ENCODE data around the gene CHCHD3. TPM values are rescaled to one million over a fixed set of nuclear protein-coding genes. Genes with fewer than 3 reads are reported as not detected.

Gene CHCHD3
- total RNA-seq, 2 experiments from 2014 or later = 83.5 to 83.8 TPM

DNA sequence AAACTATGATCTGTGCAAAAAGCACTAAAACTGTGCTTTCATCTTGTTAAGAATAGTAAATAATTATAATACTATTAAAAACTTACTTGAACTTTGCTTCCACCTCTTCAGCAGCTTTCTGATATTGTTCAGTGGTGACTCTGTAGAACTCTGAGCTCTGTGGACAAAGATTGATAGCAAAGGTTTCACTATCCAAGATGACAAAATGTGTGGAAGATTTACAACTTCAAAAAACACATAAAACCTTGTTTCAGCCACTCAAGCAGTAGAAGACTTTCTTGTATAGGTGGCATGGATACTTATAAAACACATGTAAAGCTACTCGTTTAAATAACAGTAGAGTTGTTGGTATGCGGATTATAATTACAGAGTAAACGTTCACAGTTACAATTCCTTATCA, 243.6 kb downstream of the CHCHD3 start:
- intact Hi-C loops (cut with micrococcal nuclease; ENCODE audit: unreplicated experiment) = no loop called here
- Histone ChIP-seq H3K36me3 (ENCODE audit: insufficient read depth, low read length) (peaks cover 29% of the 10 kb centered on the region), H3K9me2 (ENCODE audit: insufficient read depth, low read length) (no peaks in the 10 kb centered on the region), H4K20me1 (ENCODE audit: insufficient read depth, low read length) (no peaks in the 10 kb centered on the region), H3K4me3 (ENCODE audit: low read depth, low read length, poor library complexity, severe bottlenecking) (no peak overlapping the region), H3K9me3 (ENCODE audit: low read length) (no peaks in the 10 kb centered on the region), H3K27ac (ENCODE audit: low read depth, low read length, poor library complexity, severe bottlenecking) (no peak overlapping the region), H3K79me2 (ENCODE audit: insufficient read depth, low read depth, low read length) (no peaks in the 10 kb centered on the region), H3K4me2 (ENCODE audit: low read length) (no peak overlapping the region), H3K4me1 (ENCODE audit: insufficient read depth, low read length, poor library complexity, severe bottlenecking) (no peaks in the 10 kb centered on the region), H2AFZ (ENCODE audit: low read length) (no peak overlapping the region)
- no peak for DNase-seq (ENCODE audit: low spot score)
- ChIA-PET CTCF (ENCODE audit: unreplicated experiment) (no interaction called here), POLR2A (interaction anchor here (0.6 to 0.7 kb wide), 2 partner anchors 8 to 489 kb away, joined by 3 to 4 read pairs; no protein-coding TSS in a partner anchor)
- TF ChIP-seq, protein P1, sequence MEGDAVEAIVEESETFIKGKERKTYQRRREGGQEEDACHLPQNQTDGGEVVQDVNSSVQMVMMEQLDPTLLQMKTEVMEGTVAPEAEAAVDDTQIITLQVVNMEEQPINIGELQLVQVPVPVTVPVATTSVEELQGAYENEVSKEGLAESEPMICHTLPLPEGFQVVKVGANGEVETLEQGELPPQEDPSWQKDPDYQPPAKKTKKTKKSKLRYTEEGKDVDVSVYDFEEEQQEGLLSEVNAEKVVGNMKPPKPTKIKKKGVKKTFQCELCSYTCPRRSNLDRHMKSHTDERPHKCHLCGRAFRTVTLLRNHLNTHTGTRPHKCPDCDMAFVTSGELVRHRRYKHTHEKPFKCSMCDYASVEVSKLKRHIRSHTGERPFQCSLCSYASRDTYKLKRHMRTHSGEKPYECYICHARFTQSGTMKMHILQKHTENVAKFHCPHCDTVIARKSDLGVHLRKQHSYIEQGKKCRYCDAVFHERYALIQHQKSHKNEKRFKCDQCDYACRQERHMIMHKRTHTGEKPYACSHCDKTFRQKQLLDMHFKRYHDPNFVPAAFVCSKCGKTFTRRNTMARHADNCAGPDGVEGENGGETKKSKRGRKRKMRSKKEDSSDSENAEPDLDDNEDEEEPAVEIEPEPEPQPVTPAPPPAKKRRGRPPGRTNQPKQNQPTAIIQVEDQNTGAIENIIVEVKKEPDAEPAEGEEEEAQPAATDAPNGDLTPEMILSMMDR (conservative IDR thresholded peaks at IDR 0.05; ENCODE audit: low read length) = no peak
- no peak for TF ChIP-seq EZH2phosphoT487 (IDR thresholded peaks at IDR 0.05; ENCODE audit: borderline replicate concordance, low read depth, low read length)
- BruUV-seq (replicated peaks) = no TSS peak

DNA sequence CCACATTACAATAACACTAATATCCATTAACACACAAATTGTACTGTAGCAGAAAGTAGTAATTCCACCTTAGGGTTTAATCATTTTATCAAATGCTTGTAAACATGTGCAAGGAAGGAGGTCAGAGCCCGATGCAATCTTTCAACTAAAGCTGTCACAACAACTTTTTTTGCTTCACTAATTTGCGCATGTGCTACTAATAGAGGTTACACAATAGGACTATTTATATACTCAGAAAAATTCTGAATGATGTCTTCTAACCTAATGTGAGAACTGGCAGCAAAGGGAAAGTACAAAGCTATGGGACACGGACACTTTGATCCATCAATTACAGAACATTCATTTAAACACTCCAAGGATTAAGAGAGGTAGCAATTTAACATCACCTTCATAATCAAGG, 244.4 kb downstream of the CHCHD3 start:
- no peak for DNase-seq (ENCODE audit: low spot score)
- BruUV-seq (replicated peaks) = no TSS peak
- Histone ChIP-seq H3K36me3 (ENCODE audit: insufficient read depth, low read length) (peaks cover 29% of the 10 kb centered on the region), H3K4me2 (ENCODE audit: low read length) (no peak overlapping the region), H3K9me2 (ENCODE audit: insufficient read depth, low read length) (no peaks in the 10 kb centered on the region), H3K79me2 (ENCODE audit: insufficient read depth, low read depth, low read length) (no peaks in the 10 kb centered on the region), H3K4me3 (ENCODE audit: low read depth, low read length, poor library complexity, severe bottlenecking) (no peak overlapping the region), H3K9me3 (ENCODE audit: low read length) (no peaks in the 10 kb centered on the region), H4K20me1 (ENCODE audit: insufficient read depth, low read length) (no peaks in the 10 kb centered on the region), H2AFZ (ENCODE audit: low read length) (no peak overlapping the region), H3K27ac (ENCODE audit: low read depth, low read length, poor library complexity, severe bottlenecking) (no peak overlapping the region), H3K4me1 (ENCODE audit: insufficient read depth, low read length, poor library complexity, severe bottlenecking) (no peaks in the 10 kb centered on the region)
- no peak for TF ChIP-seq EZH2phosphoT487 (IDR thresholded peaks at IDR 0.05; ENCODE audit: borderline replicate concordance, low read depth, low read length)
- TF ChIP-seq, protein P1 (conservative IDR thresholded peaks at IDR 0.05; ENCODE audit: low read length) = no peak
- intact Hi-C loops (cut with micrococcal nuclease; ENCODE audit: unreplicated experiment) = no loop called here
- POLR2A ChIA-PET = no interaction called here
- CTCF ChIA-PET (ENCODE audit: unreplicated experiment) = no interaction called here

GRCh38 chr7:132836746-132837145, 245.1 kb downstream of the CHCHD3 start:
- no peaks in the 10 kb centered on the region for H4K20me1 ChIP-seq (ENCODE audit: insufficient read depth, low read length)
- CTCF ChIA-PET (ENCODE audit: unreplicated experiment) = no interaction called here
- H3K4me3 ChIP-seq (ENCODE audit: low read depth, low read length, poor library complexity, severe bottlenecking) = no peak overlapping the region
- POLR2A ChIA-PET = interaction anchor here (0.9 kb wide), 1 partner anchor 971 kb away, joined by 3 read pairs; no protein-coding TSS in a partner anchor
- TF ChIP-seq EZH2phosphoT487 (IDR thresholded peaks at IDR 0.05; ENCODE audit: borderline replicate concordance, low read depth, low read length) = no peak
- TF ChIP-seq, protein P1 (conservative IDR thresholded peaks at IDR 0.05; ENCODE audit: low read length) = no peak
- no peaks in the 10 kb centered on the region for H3K79me2 ChIP-seq (ENCODE audit: insufficient read depth, low read depth, low read length)
- no peaks in the 10 kb centered on the region for H3K9me3 ChIP-seq (ENCODE audit: low read length)
- peaks cover 29% of the 10 kb centered on the region for H3K36me3 ChIP-seq (ENCODE audit: insufficient read depth, low read length)
- H3K27ac ChIP-seq (ENCODE audit: low read depth, low read length, poor library complexity, severe bottlenecking) = no peak overlapping the region
- DNase-seq (ENCODE audit: low spot score) = no peak
- intact Hi-C loops (cut with micrococcal nuclease; ENCODE audit: unreplicated experiment) = no loop called here
- H3K4me2 ChIP-seq (ENCODE audit: low read length) = no peak overlapping the region
- BruUV-seq (replicated peaks) = no TSS peak
- no peak overlapping the region for H2AFZ ChIP-seq (ENCODE audit: low read length)
- H3K9me2 ChIP-seq (ENCODE audit: insufficient read depth, low read length) = no peaks in the 10 kb centered on the region
- no peaks in the 10 kb centered on the region for H3K4me1 ChIP-seq (ENCODE audit: insufficient read depth, low read length, poor library complexity, severe bottlenecking)
